HG03045 (cell line): ENCODE measurements around the gene SMIM35.
A peak's percentile ranks its signal among the peaks of the same experiment; 100 is the strongest.
"Not testable (repeated sequence)": the region's sequence is repeated elsewhere in the genome, so short reads cannot be mapped to it uniquely, and the experiment has no call there.

ENCODE experiments used
- ATAC-seq: cut with Tn5 transposase; IDR thresholded peaks from one replicate; pipeline ENCODE4 v1.9.1; 2021; ENCODE audit warnings: mild to moderate bottlenecking, moderate library complexity; ENCODE audit not compliant: unreplicated experiment

Gene SMIM35

DNA sequence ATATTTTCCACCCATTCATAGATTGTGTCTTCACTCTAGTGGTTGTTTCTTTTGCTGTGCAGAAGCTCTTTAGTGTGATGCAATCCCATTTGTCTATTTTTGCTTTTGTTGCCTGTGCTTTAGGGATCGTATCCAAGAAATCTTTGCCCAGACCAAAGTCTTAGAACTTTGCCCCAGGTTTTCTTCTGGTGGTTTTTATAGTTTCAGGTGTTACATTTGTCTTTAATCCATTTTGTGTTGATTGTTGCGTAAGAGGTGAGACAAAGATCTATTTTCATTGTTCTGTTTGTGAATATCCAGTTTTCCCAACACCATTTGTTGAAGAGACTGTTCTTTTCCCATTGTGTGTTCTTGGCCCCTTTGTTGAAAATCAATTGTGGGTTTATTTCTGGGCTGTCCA is 94.1 kb downstream of the SMIM35 start:
- no peak for ATAC-seq

DNA sequence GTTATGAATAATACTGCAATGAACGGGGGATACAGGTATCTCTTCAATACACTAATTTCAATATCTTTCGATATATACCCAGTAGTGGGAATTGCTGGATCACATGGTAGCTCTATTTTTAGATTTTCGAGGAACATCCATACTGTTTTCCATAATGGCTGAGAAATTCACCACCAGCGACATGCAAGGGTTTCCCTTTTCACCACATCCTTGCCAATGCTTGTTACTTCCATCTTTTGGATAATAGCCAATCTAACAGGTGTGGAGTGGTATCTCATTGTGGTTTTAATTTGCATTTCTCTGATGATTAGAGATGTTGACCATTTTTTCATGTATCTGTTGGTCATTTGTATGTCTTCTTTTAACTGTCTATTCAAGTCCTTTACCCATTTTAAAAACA is 94.6 kb downstream of the SMIM35 start:
- no peak for ATAC-seq

DNA sequence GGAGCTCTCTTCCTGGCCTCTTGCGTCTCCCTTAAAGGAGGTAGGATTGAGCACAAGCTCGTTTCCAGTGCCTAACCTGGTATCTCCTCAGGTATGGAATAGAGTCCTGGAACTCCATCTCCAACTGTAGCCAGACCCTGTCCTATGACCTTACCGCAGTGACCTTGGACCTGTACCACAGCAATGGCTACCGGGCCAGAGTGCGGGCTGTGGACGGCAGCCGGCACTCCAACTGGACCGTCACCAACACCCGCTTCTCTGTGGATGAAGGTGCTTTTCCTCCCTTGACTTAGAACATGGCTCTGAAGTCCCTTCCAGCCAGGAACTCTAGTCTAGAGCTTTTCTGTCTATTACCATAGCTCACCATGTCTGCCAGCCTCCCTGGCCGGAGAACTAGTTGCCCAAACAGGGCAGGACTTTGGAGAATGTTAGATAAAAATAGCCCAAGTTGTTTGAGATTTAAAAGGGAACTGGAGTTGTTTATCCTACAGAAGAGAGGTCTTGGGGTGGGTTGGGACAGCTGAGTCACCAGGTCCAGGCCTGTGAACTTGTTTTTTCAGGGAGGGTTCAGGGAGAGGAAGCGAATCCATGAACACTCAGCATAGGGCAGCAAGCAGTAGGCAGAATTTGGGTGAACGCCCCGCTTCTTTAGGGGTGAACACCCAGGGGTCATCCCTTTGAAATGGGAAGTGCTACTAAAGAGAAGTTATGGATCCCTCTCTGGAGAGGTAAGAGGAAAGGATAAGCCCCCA is 97.2 kb downstream of the SMIM35 start:
- no peak for ATAC-seq

DNA sequence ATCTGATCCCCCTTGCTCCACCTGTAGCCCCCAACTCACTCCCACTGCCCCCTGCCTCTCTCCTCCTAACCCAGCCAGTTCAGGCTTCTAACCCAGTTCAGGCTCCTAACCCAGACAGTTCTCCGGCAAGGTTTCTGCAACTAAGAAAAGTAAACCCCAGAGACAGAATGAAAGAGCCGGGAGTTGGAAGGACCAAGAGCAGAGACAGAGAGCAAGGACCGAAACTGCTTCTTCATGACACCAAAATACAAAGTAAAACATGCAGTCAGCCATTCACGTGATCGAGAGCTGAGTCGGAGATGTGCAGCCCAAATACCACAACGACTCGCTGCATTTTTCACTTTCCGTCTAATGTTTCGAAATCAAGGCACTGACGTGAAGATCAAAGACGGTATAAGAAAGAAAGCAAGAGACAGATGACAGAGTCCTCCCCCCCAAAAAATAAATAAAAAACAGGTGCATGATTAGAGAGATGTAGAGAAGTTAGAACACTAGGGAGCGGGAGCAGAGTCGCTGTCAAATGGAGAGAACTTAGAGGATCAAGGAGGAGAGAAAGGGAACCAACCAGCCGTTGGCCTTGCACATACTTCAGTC is 99.7 kb downstream of the SMIM35 start:
- peak; percentile 41 for ATAC-seq

DNA sequence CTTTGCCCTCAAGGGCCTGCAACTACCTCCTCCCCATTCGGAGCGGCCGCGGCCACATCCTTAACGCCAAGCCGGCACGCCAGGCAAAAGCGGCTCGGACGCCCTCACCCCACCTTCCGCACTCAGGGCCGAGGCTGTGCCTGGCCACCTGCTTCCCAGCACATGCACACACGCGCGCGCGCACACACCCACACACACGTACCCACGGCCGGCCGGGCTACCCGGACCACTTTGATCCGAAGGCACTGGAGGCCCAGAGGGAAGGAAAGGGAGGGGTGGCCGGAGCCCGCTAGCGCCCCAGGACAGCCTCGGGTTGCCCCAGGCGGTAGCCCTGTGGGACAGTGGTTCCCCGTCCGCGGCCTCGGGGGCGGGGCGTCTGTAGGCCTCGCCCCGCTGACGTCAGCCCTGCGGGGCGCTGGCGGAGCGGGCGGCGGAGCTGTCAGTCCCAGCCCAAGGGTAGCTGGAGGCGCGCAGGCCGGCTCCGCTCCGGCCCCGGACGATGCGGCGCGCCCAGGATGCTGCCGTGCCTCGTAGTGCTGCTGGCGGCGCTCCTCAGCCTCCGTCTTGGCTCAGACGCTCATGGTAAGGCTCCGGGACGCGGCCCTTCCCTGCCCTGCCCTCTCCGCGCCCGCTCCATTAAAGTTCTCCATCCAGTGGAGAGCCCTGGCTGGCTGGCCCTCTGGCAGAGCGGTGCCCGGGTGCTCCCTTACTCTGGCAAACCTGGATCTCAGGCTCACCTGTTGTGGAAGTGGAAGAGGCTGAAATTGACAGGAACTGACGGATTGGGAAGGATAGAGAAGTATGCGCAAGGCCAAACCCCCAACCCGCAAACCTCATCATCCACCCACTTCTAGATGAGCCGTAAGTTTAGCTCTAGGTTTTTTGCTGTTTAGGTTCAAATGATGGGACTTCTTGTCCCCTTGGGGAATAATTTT is 100.5 kb downstream of the SMIM35 start, which contains the start of gene IL10RA:
Gene IL10RA (plus strand): TSS at position 442 of the 935 bp plus-strand sequence. CDS start 74 bp downstream, at position 516.
- peak; percentile 92 for ATAC-seq

DNA sequence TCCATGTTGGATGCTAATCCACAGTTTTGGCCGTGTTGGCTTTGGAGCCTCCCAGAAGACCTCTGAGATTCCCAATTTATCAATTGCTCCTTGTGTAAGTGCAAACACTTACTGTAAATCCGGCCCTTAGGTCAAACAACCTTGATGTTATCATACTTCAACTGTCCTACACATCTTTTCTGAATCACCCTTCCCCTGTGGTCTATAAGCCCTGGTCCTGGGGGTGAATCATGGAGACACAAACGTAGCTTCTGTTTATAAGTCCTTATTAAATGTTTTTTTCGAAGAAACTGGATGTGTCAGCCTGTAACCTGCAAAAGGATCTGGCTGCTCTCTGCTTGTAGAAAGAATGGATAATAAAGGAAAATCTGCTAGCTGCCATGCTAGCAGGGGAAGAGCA is 102.3 kb downstream of the SMIM35 start:
- no peak for ATAC-seq

DNA sequence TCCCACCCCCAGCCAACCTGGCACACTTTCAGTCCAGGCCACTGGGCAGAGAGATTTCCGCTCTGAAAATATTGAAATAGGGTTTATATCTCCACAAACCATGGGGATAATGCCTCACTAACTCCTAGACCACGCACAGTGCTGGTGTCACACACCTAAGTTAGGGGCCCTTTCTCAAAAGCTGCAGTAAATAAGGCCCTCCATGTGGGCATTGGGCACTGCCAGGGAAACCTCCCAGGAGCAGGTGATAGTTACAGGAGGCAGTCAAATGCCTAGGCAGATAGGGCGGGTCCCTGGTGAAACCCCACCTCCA is 103.6 kb downstream of the SMIM35 start:
- ATAC-seq: no peak

DNA sequence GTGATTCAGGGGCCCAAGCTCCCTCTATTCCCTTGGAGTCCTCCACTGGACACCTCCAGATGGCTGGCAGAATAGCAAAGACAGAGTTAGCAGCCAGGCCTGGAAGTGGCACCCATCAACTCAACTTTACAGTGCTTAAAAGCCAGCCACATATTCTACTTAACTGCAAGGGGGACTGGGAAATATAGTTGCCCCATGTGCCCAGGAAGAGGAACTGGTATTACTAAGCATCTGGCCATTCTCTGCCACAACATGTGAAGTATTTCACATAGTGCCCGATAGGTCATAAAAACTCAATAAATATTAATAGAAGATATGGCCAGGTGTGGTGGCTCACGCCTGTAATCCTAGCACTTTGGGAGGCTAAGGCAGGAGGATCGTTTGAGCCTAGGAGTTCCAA is 106.0 kb downstream of the SMIM35 start:
- no peak for ATAC-seq

DNA sequence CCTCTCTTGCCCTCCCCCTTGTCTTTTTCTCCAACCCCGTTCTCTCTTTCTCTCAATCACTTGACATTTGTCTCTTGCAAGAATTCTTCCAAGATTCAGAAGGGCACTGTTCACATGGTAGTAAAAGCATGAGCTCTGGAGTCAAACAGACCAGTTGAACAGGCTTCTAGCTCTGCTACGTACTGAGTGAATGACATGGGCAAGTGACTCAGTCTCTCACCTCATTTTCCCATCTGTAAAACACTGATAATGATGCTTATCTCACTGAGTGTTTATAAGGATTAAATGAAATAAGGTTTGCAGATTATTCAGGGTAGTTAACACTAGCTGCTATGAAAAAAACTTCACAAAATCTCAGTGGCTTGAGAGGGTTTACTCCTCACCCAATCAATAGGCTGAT is 106.5 kb downstream of the SMIM35 start:
- no peak for ATAC-seq

DNA sequence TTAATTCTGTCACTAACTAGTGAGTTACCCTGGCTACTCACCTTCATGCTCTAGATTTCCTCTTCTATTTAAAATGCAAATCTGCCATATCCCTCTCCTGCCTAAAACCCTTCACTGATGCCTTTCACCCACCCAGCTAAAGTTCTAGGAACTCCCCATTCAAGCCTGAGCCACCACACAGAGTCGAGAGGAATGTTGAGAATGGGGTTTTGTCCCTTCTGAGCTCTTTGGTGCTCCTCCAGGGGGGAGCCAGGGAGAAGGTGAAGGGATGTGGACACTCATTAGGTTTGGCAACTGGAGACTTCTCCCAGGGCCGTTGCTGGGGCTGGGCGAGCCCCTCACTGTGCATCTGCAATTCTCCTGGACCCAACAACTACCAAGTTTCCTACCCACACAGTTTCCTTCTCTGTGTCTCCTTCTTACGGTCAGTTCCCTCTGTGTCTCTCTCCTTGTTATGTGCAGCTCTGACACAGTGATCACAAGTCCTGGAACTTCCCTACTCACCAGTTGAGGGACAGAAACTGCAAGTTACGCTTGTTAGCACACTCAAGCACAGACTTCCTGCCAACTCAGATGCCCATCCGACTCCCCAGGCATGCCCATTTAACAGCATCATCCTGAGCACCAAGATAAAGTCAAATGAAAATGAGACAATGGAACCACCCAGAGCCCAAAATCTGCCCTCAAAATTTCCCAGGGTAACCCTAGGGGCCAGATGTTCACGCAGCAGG is 107.1 kb downstream of the SMIM35 start:
- peak; percentile 79 for ATAC-seq

DNA sequence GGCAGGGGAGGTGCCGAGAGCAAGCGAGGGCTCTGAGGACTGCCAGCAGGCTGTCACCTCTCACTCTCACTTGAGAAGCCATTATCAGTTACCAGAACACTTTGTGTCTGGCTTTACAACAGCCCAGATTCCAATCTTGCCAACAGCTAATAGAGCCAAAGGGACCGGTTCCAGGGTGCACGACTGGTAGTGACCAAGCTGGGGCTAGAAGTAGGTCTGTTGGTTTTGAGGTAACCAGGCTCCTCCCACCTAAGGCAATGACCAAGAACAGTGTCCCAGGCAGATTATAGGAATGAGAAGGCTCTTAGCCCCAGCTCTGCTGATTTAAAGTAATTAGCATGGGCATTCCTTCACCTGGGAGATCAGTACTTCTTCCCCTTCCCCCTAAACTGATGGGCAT is 107.8 kb downstream of the SMIM35 start:
- no peak for ATAC-seq

DNA sequence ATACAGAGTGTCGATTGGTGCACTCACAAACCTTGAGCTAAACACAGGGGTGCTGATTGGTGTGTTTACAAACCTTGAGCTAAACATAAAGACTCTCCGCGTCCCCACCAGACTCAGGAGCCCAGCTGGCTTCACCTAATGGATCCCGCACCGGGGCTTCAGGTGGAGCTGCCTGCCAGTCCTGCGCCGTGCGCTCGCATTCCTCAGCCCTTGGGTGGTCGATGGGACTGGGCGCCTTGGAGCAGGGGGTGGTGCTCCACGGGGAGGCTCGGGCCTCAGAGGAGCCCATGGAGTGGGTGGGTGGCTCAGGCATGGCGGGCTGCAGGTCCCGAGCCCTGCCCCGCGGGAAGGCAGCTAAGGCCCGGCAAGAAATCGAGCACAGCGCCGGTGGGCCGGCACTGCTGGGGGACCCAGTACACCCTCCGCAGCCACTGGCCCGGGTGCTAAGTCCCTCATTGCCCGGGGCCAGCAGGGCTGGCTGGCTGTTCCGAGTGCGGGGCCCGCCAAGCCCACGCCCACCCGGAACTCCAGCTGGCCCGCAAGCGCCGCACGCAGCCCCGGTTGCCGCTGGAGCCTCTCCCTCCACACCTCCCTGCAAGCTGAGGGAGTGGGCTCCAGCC is 108.4 kb downstream of the SMIM35 start:
- not testable (repeated sequence) for ATAC-seq

DNA sequence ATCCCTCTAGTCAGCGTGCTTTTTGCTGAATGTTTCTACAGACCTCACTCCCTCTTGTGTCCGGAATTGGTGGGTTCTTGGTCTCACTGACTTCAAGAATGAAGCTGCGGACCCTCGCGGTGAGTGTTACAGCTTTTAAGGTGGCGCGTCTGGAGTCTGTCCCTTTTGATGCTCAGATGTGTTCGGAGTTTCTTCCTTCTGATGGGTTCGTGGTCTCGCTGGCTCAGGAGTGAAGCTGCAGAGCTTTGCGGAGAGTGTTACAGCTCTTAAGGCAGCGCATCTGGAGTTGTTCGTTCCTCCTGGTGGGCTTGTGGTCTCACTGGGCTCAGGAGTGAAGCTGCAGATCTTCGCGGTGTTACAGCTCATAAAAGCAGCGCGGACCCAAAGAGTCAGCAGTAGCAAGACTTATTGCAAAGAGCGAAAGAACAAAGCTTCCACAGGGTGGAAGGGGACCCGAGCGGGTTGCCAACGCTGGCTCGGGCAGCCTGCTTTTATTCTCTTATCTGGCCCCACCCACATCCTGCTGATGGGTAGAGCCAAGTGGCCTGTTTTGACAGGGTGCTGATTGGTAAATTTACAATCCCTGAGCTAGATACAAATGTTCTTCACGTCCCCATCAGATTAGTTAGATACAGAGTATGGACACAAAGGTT is 109.0 kb downstream of the SMIM35 start:
- not testable (repeated sequence) for ATAC-seq

DNA sequence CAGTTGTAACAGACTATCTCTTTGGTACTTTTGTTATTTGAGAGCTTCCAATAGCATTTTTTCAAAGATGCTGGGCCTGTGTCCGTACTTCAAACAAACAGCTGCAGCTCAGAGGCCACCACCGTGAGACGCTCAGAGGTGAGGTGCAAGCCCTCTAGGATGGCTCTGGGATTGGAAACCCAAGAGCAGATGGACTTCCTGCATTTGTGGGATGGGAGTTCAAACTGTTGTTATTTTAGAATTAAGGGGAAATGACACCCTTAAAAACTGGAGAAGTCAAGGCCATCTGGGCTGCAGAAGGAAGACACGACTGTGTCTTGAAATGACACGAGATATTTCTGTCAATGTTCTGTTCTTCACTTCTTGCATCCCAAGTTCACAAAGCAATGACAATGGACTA is 109.7 kb downstream of the SMIM35 start:
- no peak for ATAC-seq

DNA sequence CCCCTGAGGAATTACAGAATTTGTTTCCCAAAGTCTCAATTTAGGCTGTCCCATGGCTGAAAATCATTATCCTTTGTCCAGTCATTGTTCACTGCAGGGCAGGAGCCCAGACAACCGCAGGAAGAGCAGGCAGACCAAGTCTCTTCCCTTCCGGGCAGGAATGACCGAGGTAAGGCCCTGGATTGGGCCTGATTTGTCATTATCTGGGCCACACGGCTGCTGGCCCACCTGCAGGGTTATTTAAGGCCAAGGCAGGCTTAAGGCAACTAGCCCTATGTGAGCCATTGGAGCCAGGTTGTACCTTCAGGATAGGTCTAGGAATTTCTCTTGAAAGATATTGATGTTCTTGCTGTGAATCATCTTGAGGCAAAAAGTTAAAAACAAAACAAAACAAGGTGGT is 110.3 kb downstream of the SMIM35 start:
- no peak for ATAC-seq

DNA sequence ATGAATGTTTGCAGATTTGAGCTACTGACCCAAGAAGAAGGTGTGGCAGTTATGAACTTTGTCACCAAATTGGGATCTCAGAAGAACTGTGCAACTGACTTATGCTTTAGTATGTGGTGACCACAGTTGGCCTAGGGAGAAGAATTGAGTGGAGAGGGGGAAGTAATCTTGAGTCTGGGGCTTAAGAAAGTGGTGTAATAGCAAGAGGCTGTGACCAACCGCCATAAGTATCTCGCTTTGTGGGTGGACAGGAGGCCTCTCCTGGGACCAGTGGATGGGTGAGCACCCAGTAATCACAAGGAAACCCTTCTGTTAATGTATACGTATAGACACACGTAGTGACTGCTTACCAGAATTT is 113.3 kb downstream of the SMIM35 start:
- no peak for ATAC-seq

DNA sequence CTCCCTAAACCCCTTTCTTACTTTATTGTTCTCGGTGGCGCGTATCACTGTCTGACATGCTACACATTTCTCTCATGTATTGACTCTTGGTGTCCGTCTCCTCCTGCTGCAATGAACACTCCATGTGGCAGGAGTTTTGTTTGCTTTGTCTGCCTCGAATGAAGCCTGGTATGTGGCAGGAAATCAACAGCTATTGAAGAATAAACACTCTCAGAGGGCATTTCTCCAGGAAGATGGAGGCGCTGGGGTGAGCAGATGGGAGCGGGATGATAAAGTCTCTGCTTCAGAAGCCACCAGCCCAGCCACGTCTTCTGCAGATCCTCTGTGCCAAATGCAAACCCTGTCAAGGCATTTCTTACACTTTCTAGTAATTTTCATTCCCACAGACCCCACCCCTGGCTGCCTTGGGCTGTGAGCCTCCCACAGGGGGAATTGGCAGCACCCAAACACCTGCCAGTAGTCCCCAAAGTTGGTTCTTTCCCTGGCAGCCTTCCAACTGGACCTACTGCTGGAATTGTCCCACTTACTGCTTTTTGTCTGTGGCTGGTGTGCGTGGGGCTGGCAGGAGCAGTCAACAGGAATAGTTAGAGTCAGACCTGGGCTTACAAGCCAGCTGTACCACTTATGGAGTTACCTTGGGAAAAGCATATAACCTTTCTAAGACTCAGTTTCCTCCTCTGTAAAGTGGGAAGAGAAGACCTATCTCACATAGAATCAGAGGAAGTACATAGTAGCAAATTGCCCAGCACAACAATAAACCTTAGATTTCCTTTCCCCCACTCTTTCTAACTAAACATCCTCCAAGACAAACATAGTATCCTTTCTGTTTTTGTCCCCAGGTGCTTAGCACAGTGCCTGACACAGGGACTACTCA is 113.9 kb downstream of the SMIM35 start:
- no peak for ATAC-seq

DNA sequence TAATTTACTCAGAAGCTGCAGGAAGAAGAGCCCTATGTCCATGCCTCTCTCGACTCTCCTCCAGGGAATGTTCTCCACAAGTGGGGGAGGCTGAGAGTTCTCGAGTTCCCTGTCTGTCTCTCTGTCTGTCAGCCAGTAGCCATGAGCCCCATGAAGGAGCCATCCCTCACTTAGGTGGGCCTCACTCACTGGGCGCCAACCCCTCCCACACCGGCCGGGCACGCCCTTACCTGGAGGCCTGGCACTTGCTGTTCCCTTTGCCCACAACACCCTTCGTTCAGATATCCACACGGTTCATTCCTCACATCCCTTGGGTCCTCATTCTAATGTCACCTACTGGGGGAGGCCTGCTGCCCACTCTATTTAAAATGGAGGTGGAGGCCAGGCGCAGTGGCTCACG is 114.7 kb downstream of the SMIM35 start:
- ATAC-seq: no peak

DNA sequence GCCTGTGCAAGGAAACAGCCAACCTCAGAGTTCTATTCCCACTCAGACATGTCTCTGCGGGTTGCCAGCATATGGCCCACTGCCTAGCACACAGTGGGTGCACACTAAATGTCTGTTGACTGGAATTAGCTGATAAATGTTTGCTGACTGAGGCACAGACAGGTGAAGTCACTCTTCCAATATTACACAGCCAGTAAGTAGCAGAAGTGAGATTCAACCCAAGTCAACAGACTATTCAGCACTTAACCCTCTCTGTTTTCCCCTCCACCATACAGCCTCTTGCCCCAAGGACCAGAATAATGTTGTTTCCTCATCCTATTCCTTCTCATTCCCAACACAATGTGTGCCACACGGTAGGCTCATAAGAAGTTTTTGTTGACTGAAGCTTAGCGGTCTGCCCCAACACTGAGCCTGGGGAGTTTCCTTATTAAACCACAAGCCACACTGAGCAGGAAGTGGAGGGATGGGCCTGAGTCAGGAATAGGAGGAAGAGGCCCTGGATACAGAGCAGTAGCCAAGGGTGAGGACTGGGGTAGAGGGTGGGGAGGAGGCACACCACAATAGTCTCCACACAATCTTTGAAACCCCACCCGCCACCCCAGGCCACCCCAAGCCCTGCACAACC is 116.3 kb downstream of the SMIM35 start:
- no peak for ATAC-seq
